ENCODE measurements around the gene NEGR1.

DNA sequence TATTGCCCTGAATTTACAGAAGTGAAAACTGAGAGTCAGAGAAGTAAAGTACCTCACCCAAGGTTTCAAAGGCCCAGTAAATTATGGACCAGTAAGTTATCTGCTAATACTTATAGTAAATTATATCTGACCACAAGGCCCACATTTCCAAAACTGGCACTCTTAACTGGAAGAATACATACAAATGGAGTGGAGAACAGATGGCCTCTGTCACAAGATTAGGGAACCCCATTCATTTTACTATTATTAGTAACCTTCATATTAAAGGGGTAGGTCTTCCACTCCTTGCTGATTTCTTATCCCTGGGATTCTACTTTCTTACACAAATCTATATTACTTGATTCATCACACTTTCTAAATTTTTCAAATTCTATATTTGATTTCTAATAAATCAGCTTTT, 588.8 kb downstream of the NEGR1 start:
- TF ChIP-seq, protein P1, sequence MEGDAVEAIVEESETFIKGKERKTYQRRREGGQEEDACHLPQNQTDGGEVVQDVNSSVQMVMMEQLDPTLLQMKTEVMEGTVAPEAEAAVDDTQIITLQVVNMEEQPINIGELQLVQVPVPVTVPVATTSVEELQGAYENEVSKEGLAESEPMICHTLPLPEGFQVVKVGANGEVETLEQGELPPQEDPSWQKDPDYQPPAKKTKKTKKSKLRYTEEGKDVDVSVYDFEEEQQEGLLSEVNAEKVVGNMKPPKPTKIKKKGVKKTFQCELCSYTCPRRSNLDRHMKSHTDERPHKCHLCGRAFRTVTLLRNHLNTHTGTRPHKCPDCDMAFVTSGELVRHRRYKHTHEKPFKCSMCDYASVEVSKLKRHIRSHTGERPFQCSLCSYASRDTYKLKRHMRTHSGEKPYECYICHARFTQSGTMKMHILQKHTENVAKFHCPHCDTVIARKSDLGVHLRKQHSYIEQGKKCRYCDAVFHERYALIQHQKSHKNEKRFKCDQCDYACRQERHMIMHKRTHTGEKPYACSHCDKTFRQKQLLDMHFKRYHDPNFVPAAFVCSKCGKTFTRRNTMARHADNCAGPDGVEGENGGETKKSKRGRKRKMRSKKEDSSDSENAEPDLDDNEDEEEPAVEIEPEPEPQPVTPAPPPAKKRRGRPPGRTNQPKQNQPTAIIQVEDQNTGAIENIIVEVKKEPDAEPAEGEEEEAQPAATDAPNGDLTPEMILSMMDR (IDR thresholded peaks at IDR 0.05; ENCODE audit: low read depth, low read length, missing input control), result no peak
- TF ChIP-seq RAD21 (IDR thresholded peaks at IDR 0.05) (no peak), JUND (IDR thresholded peaks at IDR 0.05) (no peak), YY1 (IDR thresholded peaks at IDR 0.05) (no peak), ATF3 (IDR thresholded peaks at IDR 0.05) (no peak)
